ENCODE measurements around the gene TRIM32.

The TRIM32 gene

DNA sequence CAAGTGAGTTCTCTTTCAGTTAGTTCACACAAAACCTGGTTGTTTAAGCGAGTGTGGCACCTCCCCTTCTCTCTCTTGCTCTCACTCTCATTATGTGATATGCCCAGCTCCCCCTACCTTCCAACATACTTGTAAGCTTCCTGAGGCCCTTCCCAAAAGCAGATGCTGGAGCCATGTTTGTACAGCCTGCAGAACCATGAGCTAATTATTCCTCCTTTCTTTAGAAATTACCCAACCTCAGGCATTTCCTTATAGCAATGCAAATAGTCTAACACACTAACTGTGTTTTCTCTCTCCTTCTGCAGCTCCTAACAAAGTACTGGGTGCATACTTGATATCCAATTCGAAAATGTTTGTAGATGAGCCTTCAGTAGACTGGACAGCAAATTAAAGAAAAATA lies 62.7 kb downstream of the TRIM32 start:
- DNase-seq (ENCODE audit: low read depth in 2 of 2, low spot score in 1 of 2), result no peak

DNA sequence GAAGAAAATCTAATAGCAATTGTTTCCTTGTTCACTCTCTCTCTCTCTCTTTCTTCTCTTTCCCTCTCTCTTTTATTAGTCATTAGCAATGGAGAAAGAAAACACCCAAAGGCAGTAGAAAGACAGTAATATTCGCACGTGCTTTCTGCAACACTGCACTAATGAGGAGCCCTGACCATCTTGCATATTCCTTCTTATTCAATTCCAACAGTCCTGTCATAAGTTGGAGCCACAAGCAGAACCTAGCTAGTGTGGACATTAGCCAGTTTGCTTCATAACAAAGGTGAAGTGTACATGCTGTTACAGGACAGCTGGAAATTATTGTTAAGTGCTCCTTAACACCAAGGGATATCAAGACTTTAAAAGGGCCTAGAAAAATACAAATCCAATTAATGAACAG lies 63.4 kb downstream of the TRIM32 start:
- DNase-seq (ENCODE audit: low read depth in 2 of 2, low spot score in 1 of 2), result no peak

Data from stimulated activated CD8-positive, alpha-beta memory T cell treated with anti-CD3 and anti-CD28 coated beads, Interleukin-4, amount 100 ng/mL, for 1 hour (primary cell).